ENCODE data around the gene CORIN.
A peak's percentile ranks its signal among the peaks of the same experiment; 100 is the strongest.

CORIN gene

GRCh38 chr4:47837094-47837907 is 566 bp downstream of the CORIN start (continued):
- TF ChIP-seq ZNF670 (tag by site-specific recombination; IDR thresholded peaks at IDR 0.05; ENCODE audit: low read depth) (no peak), ZNF394 (tag by site-specific recombination; IDR thresholded peaks at IDR 0.05; ENCODE audit: borderline replicate concordance) (no peak), ZNF121 (tag by site-specific recombination; IDR thresholded peaks at IDR 0.05) (no peak), ZNF785 (tag by site-specific recombination; IDR thresholded peaks at IDR 0.05) (no peak), ZBTB48 (tag by site-specific recombination; IDR thresholded peaks at IDR 0.05) (peak; percentile 67), ZSCAN23 (tag by site-specific recombination; IDR thresholded peaks at IDR 0.05) (no peak), EGR2 (tag by site-specific recombination; IDR thresholded peaks at IDR 0.05; ENCODE audit: low read depth) (0 out of 2 replicates have a peak, but pooled peaks have one; percentile 21), ZFP69B (tag by site-specific recombination; IDR thresholded peaks at IDR 0.05) (no peak), GFI1B (tag by site-specific recombination; IDR thresholded peaks at IDR 0.05) (no peak), IKZF3 (tag by site-specific recombination; IDR thresholded peaks at IDR 0.05) (no peak), PRDM1 (tag by site-specific recombination; IDR thresholded peaks at IDR 0.05) (no peak), SP2 (tag by site-specific recombination; IDR thresholded peaks at IDR 0.05) (peak; percentile 71), ZNF404 (tag by site-specific recombination; IDR thresholded peaks at IDR 0.05) (no peak), ZNF324 (tag by site-specific recombination; IDR thresholded peaks at IDR 0.05) (no peak), ZNF114 (tag by site-specific recombination; IDR thresholded peaks at IDR 0.05) (no peak), GLI4 (tag by site-specific recombination; IDR thresholded peaks at IDR 0.05) (no peak), ZNF138 (tag by site-specific recombination; IDR thresholded peaks at IDR 0.05; ENCODE audit: borderline replicate concordance) (no peak), ZNF558 (tag by site-specific recombination; IDR thresholded peaks at IDR 0.05) (no peak), ZBTB17 (tag by site-specific recombination; IDR thresholded peaks at IDR 0.05) (peak; percentile 90), ZNF624 (tag by site-specific recombination; IDR thresholded peaks at IDR 0.05) (no peak), PRDM10 (tag by site-specific recombination; IDR thresholded peaks at IDR 0.05) (peak; percentile 39; the same call in 1 of the 2 replicates), ZNF707 (tag by site-specific recombination; IDR thresholded peaks at IDR 0.05) (no peak), SP3 (tag by site-specific recombination; IDR thresholded peaks at IDR 0.05) (peak; percentile 41; the same call in 1 of the 2 replicates), ZNF747 (tag by site-specific recombination; IDR thresholded peaks at IDR 0.05) (no peak), FEZF1 (tag by site-specific recombination; IDR thresholded peaks at IDR 0.05) (no peak)
- TF ChIP-seq, protein P1, sequence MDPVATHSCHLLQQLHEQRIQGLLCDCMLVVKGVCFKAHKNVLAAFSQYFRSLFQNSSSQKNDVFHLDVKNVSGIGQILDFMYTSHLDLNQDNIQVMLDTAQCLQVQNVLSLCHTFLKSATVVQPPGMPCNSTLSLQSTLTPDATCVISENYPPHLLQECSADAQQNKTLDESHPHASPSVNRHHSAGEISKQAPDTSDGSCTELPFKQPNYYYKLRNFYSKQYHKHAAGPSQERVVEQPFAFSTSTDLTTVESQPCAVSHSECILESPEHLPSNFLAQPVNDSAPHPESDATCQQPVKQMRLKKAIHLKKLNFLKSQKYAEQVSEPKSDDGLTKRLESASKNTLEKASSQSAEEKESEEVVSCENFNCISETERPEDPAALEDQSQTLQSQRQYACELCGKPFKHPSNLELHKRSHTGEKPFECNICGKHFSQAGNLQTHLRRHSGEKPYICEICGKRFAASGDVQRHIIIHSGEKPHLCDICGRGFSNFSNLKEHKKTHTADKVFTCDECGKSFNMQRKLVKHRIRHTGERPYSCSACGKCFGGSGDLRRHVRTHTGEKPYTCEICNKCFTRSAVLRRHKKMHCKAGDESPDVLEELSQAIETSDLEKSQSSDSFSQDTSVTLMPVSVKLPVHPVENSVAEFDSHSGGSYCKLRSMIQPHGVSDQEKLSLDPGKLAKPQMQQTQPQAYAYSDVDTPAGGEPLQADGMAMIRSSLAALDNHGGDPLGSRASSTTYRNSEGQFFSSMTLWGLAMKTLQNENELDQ (tag by site-specific recombination; IDR thresholded peaks at IDR 0.05; ENCODE audit: low read depth) = no peak
- TF ChIP-seq, protein P2, sequence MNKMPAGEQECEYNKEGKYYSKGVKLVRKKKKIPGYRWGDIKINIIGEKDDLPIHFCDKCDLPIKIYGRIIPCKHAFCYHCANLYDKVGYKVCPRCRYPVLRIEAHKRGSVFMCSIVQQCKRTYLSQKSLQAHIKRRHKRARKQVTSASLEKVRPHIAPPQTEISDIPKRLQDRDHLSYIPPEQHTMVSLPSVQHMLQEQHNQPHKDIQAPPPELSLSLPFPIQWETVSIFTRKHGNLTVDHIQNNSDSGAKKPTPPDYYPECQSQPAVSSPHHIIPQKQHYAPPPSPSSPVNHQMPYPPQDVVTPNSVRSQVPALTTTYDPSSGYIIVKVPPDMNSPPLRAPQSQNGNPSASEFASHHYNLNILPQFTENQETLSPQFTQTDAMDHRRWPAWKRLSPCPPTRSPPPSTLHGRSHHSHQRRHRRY (tag by site-specific recombination; IDR thresholded peaks at IDR 0.05) = no peak
- TF ChIP-seq, protein P3, sequence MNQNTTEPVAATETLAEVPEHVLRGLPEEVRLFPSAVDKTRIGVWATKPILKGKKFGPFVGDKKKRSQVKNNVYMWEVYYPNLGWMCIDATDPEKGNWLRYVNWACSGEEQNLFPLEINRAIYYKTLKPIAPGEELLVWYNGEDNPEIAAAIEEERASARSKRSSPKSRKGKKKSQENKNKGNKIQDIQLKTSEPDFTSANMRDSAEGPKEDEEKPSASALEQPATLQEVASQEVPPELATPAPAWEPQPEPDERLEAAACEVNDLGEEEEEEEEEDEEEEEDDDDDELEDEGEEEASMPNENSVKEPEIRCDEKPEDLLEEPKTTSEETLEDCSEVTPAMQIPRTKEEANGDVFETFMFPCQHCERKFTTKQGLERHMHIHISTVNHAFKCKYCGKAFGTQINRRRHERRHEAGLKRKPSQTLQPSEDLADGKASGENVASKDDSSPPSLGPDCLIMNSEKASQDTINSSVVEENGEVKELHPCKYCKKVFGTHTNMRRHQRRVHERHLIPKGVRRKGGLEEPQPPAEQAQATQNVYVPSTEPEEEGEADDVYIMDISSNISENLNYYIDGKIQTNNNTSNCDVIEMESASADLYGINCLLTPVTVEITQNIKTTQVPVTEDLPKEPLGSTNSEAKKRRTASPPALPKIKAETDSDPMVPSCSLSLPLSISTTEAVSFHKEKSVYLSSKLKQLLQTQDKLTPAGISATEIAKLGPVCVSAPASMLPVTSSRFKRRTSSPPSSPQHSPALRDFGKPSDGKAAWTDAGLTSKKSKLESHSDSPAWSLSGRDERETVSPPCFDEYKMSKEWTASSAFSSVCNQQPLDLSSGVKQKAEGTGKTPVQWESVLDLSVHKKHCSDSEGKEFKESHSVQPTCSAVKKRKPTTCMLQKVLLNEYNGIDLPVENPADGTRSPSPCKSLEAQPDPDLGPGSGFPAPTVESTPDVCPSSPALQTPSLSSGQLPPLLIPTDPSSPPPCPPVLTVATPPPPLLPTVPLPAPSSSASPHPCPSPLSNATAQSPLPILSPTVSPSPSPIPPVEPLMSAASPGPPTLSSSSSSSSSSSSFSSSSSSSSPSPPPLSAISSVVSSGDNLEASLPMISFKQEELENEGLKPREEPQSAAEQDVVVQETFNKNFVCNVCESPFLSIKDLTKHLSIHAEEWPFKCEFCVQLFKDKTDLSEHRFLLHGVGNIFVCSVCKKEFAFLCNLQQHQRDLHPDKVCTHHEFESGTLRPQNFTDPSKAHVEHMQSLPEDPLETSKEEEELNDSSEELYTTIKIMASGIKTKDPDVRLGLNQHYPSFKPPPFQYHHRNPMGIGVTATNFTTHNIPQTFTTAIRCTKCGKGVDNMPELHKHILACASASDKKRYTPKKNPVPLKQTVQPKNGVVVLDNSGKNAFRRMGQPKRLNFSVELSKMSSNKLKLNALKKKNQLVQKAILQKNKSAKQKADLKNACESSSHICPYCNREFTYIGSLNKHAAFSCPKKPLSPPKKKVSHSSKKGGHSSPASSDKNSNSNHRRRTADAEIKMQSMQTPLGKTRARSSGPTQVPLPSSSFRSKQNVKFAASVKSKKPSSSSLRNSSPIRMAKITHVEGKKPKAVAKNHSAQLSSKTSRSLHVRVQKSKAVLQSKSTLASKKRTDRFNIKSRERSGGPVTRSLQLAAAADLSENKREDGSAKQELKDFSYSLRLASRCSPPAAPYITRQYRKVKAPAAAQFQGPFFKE (tag by site-specific recombination; IDR thresholded peaks at IDR 0.05; ENCODE audit: borderline replicate concordance) = no peak
